Measurements from ENCODE around the gene STK10. TPM values are rescaled to one million over a fixed set of nuclear protein-coding genes. Genes with fewer than 3 reads are reported as not detected.
A peak's percentile ranks its signal among the peaks of the same experiment; 100 is the strongest.

STK10 gene
- total and polyA plus RNA-seq, 2 of the 8 experiments (the other 6 are each of a cell fraction or from before 2014, with no cell fraction given) = 10.5 to 21.4 TPM

- H3K18ac ChIP-seq (ENCODE audit: extremely low read depth, low read length) = no peak overlapping the region
- no peak overlapping the region for H4K5ac ChIP-seq (ENCODE audit: insufficient read length, low read depth, low read length)
- H2BK5ac ChIP-seq (ENCODE audit: low read depth, low read length) = no peak overlapping the region
- H3K4ac ChIP-seq (replicated peaks; ENCODE audit: insufficient read length, low read depth, low read length) = no peak overlapping the region
- H3K4me1 ChIP-seq (replicated peaks in 1 of 4; ENCODE audit: control insufficient read depth in 3 of 4, insufficient read depth in 4 of 4, low read length in 3 of 4) = peaks cover 0 to 31% (median 18%) of the 10 kb centered on the region in 4 experiments; a peak in 6 of 7 replicates
- 0 out of 2 replicates have a peak overlapping the region, but pooled peaks have one; percentile 68 for H2BK12ac ChIP-seq (ENCODE audit: low read depth, low read length)
- no peak overlapping the region for H3K4me2 ChIP-seq (ENCODE audit: insufficient read depth in 1 of 2, low read depth in 2 of 2, low read length in 2 of 2)
- H4K91ac ChIP-seq (replicated peaks; ENCODE audit: insufficient read length, low read length) = no peak overlapping the region
- no peak overlapping the region for H4K8ac ChIP-seq (ENCODE audit: extremely low read depth, insufficient read depth, low read length)
- H3K79me1 ChIP-seq (ENCODE audit: low read depth, low read length) = no peaks in the 10 kb centered on the region; the same call in 1 of the 2 replicates
- CTCF ChIA-PET (ENCODE audit: partially characterized antibody) = interaction anchor here (0.7 to 6.1 kb wide), 15 partner anchors 10 to 344 kb away, joined by 3 to 64 read pairs (median 3); no protein-coding TSS in a partner anchor
- H3K9ac ChIP-seq (replicated peaks in 1 of 4; ENCODE audit: extremely low read depth in 1 of 4, low read depth in 3 of 4, low read length in 3 of 4) = no peak overlapping the region
- no peak overlapping the region for H3K14ac ChIP-seq (ENCODE audit: insufficient read length)
- no peak for TF ChIP-seq NANOG (IDR thresholded peaks at IDR 0.05; ENCODE audit: insufficient read depth, low read depth, low read length, poor library complexity, severe bottlenecking)
- no peak for TF ChIP-seq CBX5 (IDR thresholded peaks at IDR 0.05; ENCODE audit: low read depth, low read length)
- TF ChIP-seq HDAC2 (IDR thresholded peaks at IDR 0.05; ENCODE audit: borderline replicate concordance in 1 of 2, low read depth in 2 of 2, low read length in 2 of 2) = no peak
- TF ChIP-seq YY1 (IDR thresholded peaks at IDR 0.05; ENCODE audit: low read depth, low read length) = no peak
- TF ChIP-seq EGR1 (IDR thresholded peaks at IDR 0.05; ENCODE audit: borderline replicate concordance, low read depth, low read length) = no peak
- no peak for TF ChIP-seq ATF2 (IDR thresholded peaks at IDR 0.05; ENCODE audit: low read length)
- TF ChIP-seq POLR2AphosphoS5 (IDR thresholded peaks at IDR 0.05; ENCODE audit: low read depth, low read length) = no peak
- TF ChIP-seq SIN3A (conservative IDR thresholded peaks at IDR 0.05 in 1 of 2, IDR thresholded peaks at IDR 0.05 in 1 of 2; ENCODE audit: low read depth in 1 of 2, low read length in 2 of 2) = no peak
- no peak for TF ChIP-seq SAP30 (IDR thresholded peaks at IDR 0.05; ENCODE audit: insufficient read depth, insufficient replicate concordance, low read length)
- H3K56ac ChIP-seq (replicated peaks; ENCODE audit: insufficient read length, low read depth, low read length) = no peak overlapping the region
- WGBS, 2 experiments (ENCODE audit: extremely low coverage in 1 of 2, insufficient coverage in 1 of 2, insufficient read length in 1 of 2, insufficient replicate concordance in 2 of 2, low coverage in 1 of 2, low lambda C conversion rate in 2 of 2, missing lambda C conversion rate in 1 of 2) = 94% methylated on average over 13 of the region's 13 CpGs; no CpG with 5 or more reads in 1 of the 2 experiments
- FAIRE-seq (no peak), DNase-seq (ENCODE audit: low read depth in 1 of 2, low spot score in 2 of 2) (no peak)
- no peaks in the 10 kb centered on the region for H4K20me1 ChIP-seq (replicated peaks in 1 of 2; ENCODE audit: control insufficient read depth in 1 of 2, insufficient read depth in 2 of 2, low read length in 2 of 2)
- no peak overlapping the region for H3K4me3 ChIP-seq (ENCODE audit: extremely low read depth in 1 of 4, insufficient read depth in 2 of 4, low read depth in 3 of 4, low read length in 4 of 4)
- H3K9me3 ChIP-seq (ENCODE audit: insufficient read depth in 2 of 2, low read depth in 1 of 2, low read length in 1 of 2) = no peaks in the 10 kb centered on the region
- no peak overlapping the region for H2AK5ac ChIP-seq (ENCODE audit: low read depth, low read length)
- no peak overlapping the region for H2BK15ac ChIP-seq (ENCODE audit: low read length)
- no peaks in the 10 kb centered on the region for H3K27me3 ChIP-seq (replicated peaks in 1 of 4; ENCODE audit: control insufficient read depth in 3 of 4, extremely low read depth in 1 of 4, insufficient read depth in 3 of 4, low read length in 3 of 4)
- no peak overlapping the region for H2AFZ ChIP-seq (ENCODE audit: low read length)
- no peak overlapping the region for H2BK20ac ChIP-seq (ENCODE audit: low read length)
- H2BK120ac ChIP-seq (replicated peaks; ENCODE audit: low read depth, low read length) = no peak overlapping the region
- POLR2A ChIA-PET (ENCODE audit: partially characterized antibody) = no interaction called here
- H3K27ac ChIP-seq (ENCODE audit: low read depth, low read length) = no peak overlapping the region
- H3K23ac ChIP-seq (ENCODE audit: insufficient read length) = no peak overlapping the region
- no peaks in the 10 kb centered on the region for H3K79me2 ChIP-seq (ENCODE audit: control insufficient read depth in 1 of 2, insufficient read depth in 2 of 2, low read length in 2 of 2)
- H3K23me2 ChIP-seq (ENCODE audit: low read depth, low read length) = no peaks in the 10 kb centered on the region
- H3K36me3 ChIP-seq (ENCODE audit: control insufficient read depth in 2 of 4, insufficient read depth in 4 of 4, low read length in 3 of 4) = no peaks in the 10 kb centered on the region
These were observed 80.5 kb downstream of the STK10 start for GRCh38 chr5:172107571-172107970.

Measured in H1 (cell line).